RWPE2 (cell line): Measurements from ENCODE around the gene PRKAG2.

Experiments used
- ATAC-seq: fragments of 200-7000 bp; cut with Tn5 transposase; 3 replicates; pipeline ENCODE4 v1.9.1; 2021; ENCODE audit warnings: low read depth
- DNase-seq: peaks from one replicate; pipeline ENCODE4 v3.0.0-alpha.2; 2020; ENCODE audit warnings: low spot score
- H3K27ac ChIP-seq: fragments of 450-650 bp; 2 replicates; pipeline ENCODE4 v1.5.1; 2017; ENCODE audit warnings: mild to moderate bottlenecking; ENCODE audit not compliant: poor library complexity, severe bottlenecking
- H3K27me3 ChIP-seq: fragments of 250-450 bp; sonication (Bioruptor Pico); 2 replicates; pipeline ENCODE4 v1.5.1; 2021; ENCODE audit warnings: mild to moderate bottlenecking, moderate library complexity; ENCODE audit not compliant: insufficient read depth, poor library complexity, severe bottlenecking
- H3K36me3 ChIP-seq: fragments of 250-450 bp; sonication (Bioruptor Pico); 2 replicates; pipeline ENCODE4 v1.5.1; 2020; ENCODE audit warnings: low read depth, mild to moderate bottlenecking, moderate library complexity
- H3K4me1 ChIP-seq: fragments of 250-450 bp; sonication (Bioruptor Pico); 2 replicates; pipeline ENCODE4 v1.5.1; 2021; ENCODE audit warnings: mild to moderate bottlenecking, moderate library complexity; ENCODE audit not compliant: insufficient read depth, poor library complexity, severe bottlenecking
- H3K4me3 ChIP-seq: fragments of 250-450 bp; sonication (Bioruptor Pico); 2 replicates; pipeline ENCODE4 v1.5.1; 2021; ENCODE audit warnings: mild to moderate bottlenecking, moderate library complexity; ENCODE audit not compliant: severe bottlenecking
- H3K9me3 ChIP-seq: fragments of 250-450 bp; sonication (Bioruptor Pico); 2 replicates; pipeline ENCODE4 v1.5.1; 2021; ENCODE audit warnings: mild to moderate bottlenecking, moderate library complexity; ENCODE audit not compliant: severe bottlenecking
- CTCF ChIP-seq: fragments of 450-650 bp; IDR thresholded peaks from one replicate; pipeline ENCODE4 v1.5.1; 2017; ENCODE audit warnings: mild to moderate bottlenecking, moderate library complexity; ENCODE audit not compliant: poor library complexity, severe bottlenecking

PRKAG2 gene

GRCh38 chr7:151810441-151811232 lies 66.3 kb downstream of the PRKAG2 start:
- ATAC-seq: no peak
- peak; percentile 53 for DNase-seq
- no peak overlapping the region for H3K27ac ChIP-seq
- TF ChIP-seq CTCF: no peak
- H3K4me1 ChIP-seq: peaks cover 15% of the 10 kb centered on the region
- H3K36me3 ChIP-seq: no peaks in the 10 kb centered on the region
- no peaks in the 10 kb centered on the region for H3K9me3 ChIP-seq
- H3K27me3 ChIP-seq: no peaks in the 10 kb centered on the region
- H3K4me3 ChIP-seq: no peak overlapping the region

- no peak for TF ChIP-seq CTCF
- Histone ChIP-seq H3K27me3 (no peaks in the 10 kb centered on the region), H3K36me3 (no peaks in the 10 kb centered on the region), H3K4me1 (peaks cover 15% of the 10 kb centered on the region), H3K9me3 (no peaks in the 10 kb centered on the region), H3K27ac (no peak overlapping the region), H3K4me3 (no peak overlapping the region)
- DNase-seq (no peak), ATAC-seq (no peak)
These were observed 67.1 kb downstream of the PRKAG2 start for GRCh38 chr7:151809864-151810170.

- TF ChIP-seq CTCF: no peak
- ATAC-seq: no peak; the same call in 2 of the 3 replicates
- Histone ChIP-seq H3K4me1 (peaks cover 15% of the 10 kb centered on the region), H3K4me3 (no peak overlapping the region), H3K27me3 (no peaks in the 10 kb centered on the region), H3K36me3 (no peaks in the 10 kb centered on the region), H3K27ac (no peak overlapping the region), H3K9me3 (no peaks in the 10 kb centered on the region)
- DNase-seq: no peak
These were observed 67.6 kb downstream of the PRKAG2 start for GRCh38 chr7:151809146-151809863.

- TF ChIP-seq CTCF: no peak
- peak; percentile 98 for ATAC-seq
- no peaks in the 10 kb centered on the region for H3K27me3 ChIP-seq
These were observed 68.3 kb downstream of the PRKAG2 start for GRCh38 chr7:151808400-151809145.

More at GRCh38 chr7:151808400-151809145, 68.3 kb downstream of the PRKAG2 start:
- peak; percentile 92 for DNase-seq
- H3K27ac ChIP-seq: no peak overlapping the region
- H3K9me3 ChIP-seq: no peaks in the 10 kb centered on the region
- no peaks in the 10 kb centered on the region for H3K36me3 ChIP-seq
- H3K4me1 ChIP-seq: peaks cover 12% of the 10 kb centered on the region
- no peak overlapping the region for H3K4me3 ChIP-seq
